ENCODE results near the gene NR4A1. TPM values are rescaled to one million over a fixed set of nuclear protein-coding genes. Genes with fewer than 3 reads are reported as not detected.

Gene NR4A1
- total RNA-seq, 1 experiment from 2014 or later: 25.8 TPM

DNA sequence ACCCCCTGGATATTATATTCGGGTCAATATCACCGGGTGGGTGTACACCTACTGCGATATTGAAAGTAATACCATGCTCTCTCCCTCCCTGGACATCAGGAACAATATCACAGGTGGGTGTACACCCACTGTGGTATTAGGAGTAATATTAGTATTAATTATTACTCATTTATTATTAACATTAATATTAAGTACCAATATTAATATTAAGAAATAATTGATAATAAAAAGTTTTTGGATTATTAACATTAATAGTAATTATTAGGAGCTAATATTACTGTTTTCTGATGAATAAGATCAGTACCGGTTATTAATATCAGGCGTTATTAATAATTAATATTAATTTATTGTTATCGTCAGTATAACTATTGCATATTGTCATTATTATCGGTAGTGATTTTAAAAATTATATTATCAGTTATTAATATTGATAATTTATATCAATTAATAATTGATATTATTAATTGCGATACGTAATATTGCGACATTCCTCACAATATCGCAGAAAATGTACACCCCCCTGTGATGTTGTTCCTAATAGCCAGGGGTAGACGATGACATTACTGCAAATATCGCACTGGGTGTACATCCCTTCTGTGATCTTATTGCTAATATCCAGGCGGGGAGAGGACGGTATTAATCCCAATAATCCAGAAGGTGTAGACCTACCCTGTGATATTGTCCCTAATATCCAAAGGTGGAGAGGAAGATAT, 45.2 kb downstream of the NR4A1 start:
- no peaks in the 10 kb centered on the region; the same call in 1 of the 2 replicates for H3K4me1 ChIP-seq (ENCODE audit: insufficient read depth, low read length)
- H3K9ac ChIP-seq (ENCODE audit: extremely low read depth, insufficient read length, low read length): no peak overlapping the region
- H4K20me1 ChIP-seq (ENCODE audit: control insufficient read depth, insufficient read depth, insufficient read length): no peaks in the 10 kb centered on the region
- no peak overlapping the region for H2BK12ac ChIP-seq (ENCODE audit: insufficient read length, low read depth, low read length)
- H3K4ac ChIP-seq (ENCODE audit: low read depth, low read length): no peak overlapping the region
- no peaks in the 10 kb centered on the region for H3K27me3 ChIP-seq (ENCODE audit: insufficient read depth, low read length)
- H3K9me3 Mint-ChIP-seq: no peaks in the 10 kb centered on the region
- no peak overlapping the region for H2AFZ ChIP-seq (ENCODE audit: low read length)
- TF ChIP-seq, protein P1, sequence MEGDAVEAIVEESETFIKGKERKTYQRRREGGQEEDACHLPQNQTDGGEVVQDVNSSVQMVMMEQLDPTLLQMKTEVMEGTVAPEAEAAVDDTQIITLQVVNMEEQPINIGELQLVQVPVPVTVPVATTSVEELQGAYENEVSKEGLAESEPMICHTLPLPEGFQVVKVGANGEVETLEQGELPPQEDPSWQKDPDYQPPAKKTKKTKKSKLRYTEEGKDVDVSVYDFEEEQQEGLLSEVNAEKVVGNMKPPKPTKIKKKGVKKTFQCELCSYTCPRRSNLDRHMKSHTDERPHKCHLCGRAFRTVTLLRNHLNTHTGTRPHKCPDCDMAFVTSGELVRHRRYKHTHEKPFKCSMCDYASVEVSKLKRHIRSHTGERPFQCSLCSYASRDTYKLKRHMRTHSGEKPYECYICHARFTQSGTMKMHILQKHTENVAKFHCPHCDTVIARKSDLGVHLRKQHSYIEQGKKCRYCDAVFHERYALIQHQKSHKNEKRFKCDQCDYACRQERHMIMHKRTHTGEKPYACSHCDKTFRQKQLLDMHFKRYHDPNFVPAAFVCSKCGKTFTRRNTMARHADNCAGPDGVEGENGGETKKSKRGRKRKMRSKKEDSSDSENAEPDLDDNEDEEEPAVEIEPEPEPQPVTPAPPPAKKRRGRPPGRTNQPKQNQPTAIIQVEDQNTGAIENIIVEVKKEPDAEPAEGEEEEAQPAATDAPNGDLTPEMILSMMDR (conservative IDR thresholded peaks at IDR 0.05): no peak
- no peak overlapping the region for H2AK5ac ChIP-seq (ENCODE audit: insufficient read length, low read length)
- H3K23me2 ChIP-seq (ENCODE audit: insufficient read length, low read depth, low read length, poor library complexity, severe bottlenecking): no peaks in the 10 kb centered on the region
- no peak overlapping the region for H2BK20ac ChIP-seq (ENCODE audit: low read depth, low read length, poor library complexity, severe bottlenecking)
- no peak overlapping the region for H3K27ac Mint-ChIP-seq
- H4K91ac ChIP-seq (ENCODE audit: insufficient read length, low read depth, low read length): no peak overlapping the region
- peaks cover 7 to 9% of the 10 kb centered on the region in 2 experiments for H3K4me1 Mint-ChIP-seq
- no peak overlapping the region for H4K8ac ChIP-seq (replicated peaks; ENCODE audit: insufficient read length, low read depth, low read length)
- no peak overlapping the region for H3K56ac ChIP-seq (ENCODE audit: insufficient read length, low read depth, low read length)
- H3K36me3 Mint-ChIP-seq (ENCODE audit: insufficient read depth in 1 of 3, low read depth in 3 of 3): no peaks in the 10 kb centered on the region
- H3K27ac ChIP-seq (ENCODE audit: insufficient read length, low read depth, low read length): no peak overlapping the region
- no peak overlapping the region for H3T11ph ChIP-seq (ENCODE audit: low read length)
- H4K5ac ChIP-seq (ENCODE audit: insufficient read length, low read depth, low read length): no peak overlapping the region
- H2BK120ac ChIP-seq (ENCODE audit: low read depth, low read length, poor library complexity, severe bottlenecking): no peak overlapping the region
- peaks cover 33% of the 10 kb centered on the region for H3K27me3 Mint-ChIP-seq (ENCODE audit: low read depth)
- H3K9me3 ChIP-seq (ENCODE audit: control insufficient read depth, low read depth, low read length): no peaks in the 10 kb centered on the region
- no peak overlapping the region for H3K4me2 ChIP-seq (ENCODE audit: insufficient read depth, insufficient read length, low read length)
- no peak overlapping the region for H3K23ac ChIP-seq (ENCODE audit: insufficient read length, low read depth, low read length)
- no peak overlapping the region for H3K14ac ChIP-seq (ENCODE audit: insufficient read depth, low read length)
- WGBS (ENCODE audit: extremely low coverage, insufficient read length, low lambda C conversion rate): 100% methylated on average over 1 of the region's 15 CpGs
- no peaks in the 10 kb centered on the region for H3K79me1 ChIP-seq (ENCODE audit: insufficient read depth, low read depth, low read length, poor library complexity, severe bottlenecking)
- DNase-seq: no peak
- H2BK15ac ChIP-seq (ENCODE audit: low read depth, low read length): no peak overlapping the region
- H2BK5ac ChIP-seq (ENCODE audit: insufficient read length, low read length): no peak overlapping the region
- no peaks in the 10 kb centered on the region for H3K79me2 ChIP-seq (ENCODE audit: insufficient read depth, low read length)
- H3K18ac ChIP-seq (ENCODE audit: insufficient read length, low read depth, low read length): no peak overlapping the region
- no peak overlapping the region for H3K4me3 Mint-ChIP-seq

Data from H9 (cell line).